HG02678 (cell line): ENCODE results near the gene SMTNL2.
"Not testable (repeated sequence)": the region's sequence is repeated elsewhere in the genome, so short reads cannot be mapped to it uniquely, and the experiment has no call there.

Source experiments
- ATAC-seq: cut with Tn5 transposase; IDR thresholded peaks from one replicate; pipeline ENCODE4 v1.9.1; 2021; ENCODE audit warnings: mild to moderate bottlenecking, moderate library complexity; ENCODE audit not compliant: unreplicated experiment

SMTNL2 gene

DNA sequence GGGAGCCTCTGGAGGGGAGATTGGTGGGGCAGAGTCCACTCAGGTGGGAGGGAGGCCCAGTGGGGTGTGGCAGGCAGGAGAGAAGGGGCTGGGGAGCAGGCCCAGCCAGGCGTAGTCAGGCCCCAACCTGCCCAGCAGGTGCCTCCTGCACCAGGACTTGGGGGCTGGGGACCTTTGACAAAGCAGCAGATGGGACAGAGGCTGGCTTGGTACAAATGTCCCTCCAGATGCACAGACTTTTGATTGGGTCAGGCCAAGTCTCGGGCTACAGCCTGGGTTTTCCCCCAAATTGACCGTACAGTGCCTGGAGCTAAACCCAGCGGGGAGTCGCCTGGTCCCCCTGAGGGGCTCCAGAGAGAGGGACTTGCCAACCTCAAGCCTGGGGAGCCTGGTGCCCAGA, 24.4 kb upstream of the SMTNL2 start:
- no peak for ATAC-seq

DNA sequence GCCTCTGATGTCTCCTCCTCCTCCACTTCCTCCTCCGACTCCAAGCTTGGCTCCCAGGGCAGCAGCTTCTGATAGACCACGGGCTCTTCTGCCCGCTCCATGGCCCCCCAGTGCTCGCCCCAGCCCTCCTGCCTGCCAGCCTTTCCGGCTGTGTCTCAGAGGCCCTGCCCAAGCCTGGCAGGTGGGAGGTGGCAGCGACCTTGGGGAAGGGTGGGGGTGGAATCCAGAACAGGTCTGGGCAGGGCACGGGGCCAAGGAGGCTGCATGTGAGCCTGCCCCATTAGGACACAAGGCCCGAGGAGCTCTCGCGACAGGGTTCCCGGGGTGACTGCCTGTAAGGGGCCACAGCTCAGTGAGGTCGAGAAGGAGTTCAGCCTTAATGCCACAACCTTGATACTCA, 23.9 kb upstream of the SMTNL2 start, which contains the start of gene GGT6:
Gene GGT6, minus strand, starts transcription at position 157 of the 400 bp plus-strand sequence. Its CDS starts 56 bp downstream, at position 101.
- ATAC-seq = no peak

DNA sequence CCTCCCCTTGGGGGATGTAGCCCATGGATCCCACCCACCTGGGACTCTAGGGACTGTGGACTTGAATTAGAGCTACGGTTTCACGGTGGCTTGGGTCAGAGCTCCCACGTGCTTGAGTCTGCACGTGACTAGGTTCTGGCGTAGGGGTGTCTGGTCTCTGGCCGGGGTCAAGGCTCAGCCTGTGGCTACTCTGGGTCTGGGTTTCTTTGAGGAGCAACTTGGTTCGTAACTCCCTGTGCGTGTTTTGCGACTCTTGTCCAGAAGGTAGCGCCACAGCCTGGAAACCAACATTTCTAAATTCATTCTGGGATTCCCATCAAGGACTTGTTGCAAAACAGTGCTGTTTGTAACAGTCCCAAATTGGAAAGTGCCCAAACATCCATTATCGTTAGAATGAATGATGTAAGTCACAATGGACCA, 23.5 kb upstream of the SMTNL2 start:
- ATAC-seq = no peak

DNA sequence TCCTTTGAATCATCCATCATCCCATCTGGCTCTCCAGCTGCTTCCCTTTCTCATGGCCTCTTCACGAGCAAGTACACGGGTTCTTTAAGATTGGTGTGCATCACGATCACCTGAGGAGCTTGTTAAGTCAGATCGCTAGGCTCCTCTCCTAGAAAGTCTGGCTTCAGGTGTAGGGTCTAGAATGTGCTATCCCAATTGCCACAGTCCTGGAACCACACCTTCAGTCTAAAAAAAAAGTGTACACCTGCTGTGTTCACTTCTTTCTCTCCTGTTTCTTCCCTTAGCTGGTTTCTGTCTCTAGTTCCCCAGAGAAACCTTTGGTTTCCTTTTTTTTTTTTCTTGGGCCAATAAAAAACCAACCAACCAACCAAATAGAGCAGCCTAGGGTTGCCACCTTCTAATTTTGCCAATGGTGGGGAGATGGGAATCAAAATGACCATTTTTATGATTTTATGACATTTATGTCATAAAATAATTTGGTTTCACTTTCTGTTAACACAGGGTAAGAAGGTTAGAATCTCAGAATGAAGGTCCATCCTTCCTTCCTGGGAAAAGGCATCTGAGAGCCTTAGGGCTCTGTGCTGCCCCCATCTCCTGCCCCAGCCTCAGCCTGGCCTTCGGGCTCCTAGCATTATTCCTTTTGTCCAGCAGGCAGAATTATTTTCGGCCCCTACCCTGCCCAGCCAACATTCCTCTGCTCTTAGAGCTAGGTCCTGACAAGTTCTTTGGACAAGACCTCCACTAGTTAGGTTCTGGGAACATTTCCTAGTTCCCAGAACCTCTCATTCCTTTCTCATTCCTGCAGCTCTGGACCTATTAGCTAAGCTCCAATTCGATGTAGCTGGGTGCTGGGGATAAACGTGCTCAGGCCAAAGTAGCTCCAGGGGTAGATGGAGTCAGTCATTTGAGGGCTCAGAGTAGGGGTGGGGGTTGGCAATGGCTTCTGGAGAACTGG, 22.0 kb upstream of the SMTNL2 start:
- no peak for ATAC-seq

DNA sequence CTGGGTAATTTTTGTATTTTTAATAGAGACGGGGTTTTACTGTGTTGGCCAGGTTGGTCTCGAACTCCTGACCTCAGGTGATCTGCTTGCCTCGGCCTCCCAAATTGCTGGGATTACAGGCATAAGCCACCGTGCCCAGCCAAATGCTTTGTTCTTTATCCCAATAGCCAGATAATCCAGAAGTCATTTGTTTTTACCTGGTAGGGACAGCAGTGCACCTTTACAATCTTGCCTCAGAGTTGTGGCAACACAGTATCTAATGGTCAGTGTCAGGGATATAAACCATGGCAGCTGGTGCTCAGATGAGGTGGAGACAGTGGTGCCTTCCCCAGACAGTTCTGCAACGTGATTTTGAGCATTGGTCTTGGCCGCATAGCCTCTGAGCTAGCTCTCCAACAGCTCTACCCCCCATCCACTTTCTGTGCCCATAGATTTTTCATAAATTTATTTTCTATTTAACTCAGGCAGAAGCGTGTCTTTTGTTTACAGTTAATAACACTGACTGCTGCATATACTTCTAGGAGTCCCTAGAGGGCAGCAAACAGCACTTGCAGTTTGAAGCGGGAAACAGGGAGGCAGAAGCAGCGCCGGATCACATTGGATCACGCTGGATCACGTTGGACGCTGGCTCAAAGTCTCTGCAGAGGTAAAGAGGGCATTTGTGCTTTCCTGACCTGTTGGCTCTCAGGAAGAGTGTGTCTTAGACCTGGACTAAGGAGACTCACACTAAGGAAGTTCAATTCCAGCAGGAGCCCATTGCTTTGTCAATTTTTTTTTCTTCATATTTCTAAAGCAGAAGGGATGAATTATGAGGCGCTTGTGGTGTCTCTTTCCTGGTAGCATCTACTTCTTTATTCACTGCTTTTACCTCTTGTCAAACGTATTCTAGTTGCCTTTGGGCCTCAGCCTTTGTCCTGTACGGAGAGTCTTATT, 18.9 kb upstream of the SMTNL2 start:
- no peak for ATAC-seq

DNA sequence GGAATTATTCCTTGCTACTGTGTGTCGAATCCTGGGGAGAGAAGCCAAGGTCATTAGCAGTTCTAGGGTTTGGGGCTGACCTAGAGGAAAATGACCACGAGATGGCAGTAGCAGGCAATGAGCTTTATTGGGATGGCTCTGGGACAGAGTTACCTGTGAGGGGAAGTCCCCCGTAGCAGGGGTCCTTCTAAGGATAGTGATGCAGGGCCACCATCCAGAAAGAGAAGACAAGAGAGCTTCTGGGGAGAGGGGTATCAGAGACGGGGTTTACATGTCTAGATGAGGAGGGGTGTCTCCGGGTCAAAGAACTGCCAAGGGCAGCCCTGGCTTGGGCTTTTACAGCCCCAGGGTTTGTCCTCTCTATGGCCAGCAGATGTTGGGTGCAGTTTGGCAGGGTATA, 17.5 kb upstream of the SMTNL2 start:
- no peak for ATAC-seq

DNA sequence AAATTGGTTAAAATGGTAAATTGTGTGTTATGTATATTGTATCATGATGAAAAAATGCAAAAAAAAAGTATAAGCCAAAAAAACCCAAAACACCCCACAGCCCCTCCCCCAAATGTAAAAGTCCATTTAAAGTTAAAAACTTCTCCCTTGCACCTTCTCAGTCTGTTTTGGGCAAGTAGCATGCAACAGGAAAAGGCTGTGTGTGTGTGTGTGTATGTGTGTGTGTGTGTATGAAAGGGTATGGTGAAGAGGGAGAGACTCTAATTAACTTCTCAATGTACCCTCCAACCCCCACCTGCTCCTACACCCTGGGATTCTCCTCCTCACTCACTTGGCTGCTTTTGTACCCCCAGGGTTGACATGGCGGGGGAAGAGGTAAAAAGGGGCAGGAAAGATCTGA, 14.7 kb upstream of the SMTNL2 start:
- ATAC-seq = no peak

DNA sequence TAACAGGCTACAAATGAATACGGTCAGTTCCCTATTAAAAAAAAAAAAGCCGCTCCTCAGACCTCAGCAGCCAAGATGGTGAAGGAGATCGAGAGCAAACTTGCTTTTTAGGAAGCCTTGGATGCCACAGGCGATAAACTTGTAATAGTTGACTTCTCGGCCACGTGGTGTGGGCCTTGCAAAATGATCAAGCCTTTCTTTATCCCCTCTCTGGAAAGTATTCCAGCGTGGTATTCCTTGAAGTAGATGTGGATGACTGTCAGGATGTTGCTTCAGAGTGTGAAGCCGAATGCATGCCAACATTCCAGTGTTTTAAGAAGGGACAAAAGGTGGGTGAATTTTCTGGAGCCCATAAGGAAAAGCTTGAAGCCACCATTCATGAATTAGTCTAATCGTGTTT, 12.2 kb upstream of the SMTNL2 start:
- ATAC-seq = no peak

DNA sequence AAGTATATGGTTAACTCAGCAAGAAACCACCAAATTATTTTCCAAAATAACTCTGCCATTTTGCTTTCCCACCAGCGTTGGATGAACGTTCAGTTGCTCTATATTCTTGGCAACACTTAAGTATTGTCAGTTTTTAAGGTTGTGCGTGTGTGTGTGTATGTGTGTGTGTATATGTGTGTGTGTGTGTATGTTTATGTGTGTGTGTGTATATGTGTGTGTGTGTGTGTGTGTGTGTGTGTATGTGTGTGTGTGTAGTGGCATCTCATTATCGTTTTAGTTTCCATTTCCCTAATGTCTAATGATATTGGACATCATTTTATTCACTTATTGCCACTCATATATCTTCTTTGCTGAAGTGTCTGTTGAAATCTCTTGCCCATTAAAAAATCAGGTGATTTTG, 11.2 kb upstream of the SMTNL2 start:
- ATAC-seq = no peak

DNA sequence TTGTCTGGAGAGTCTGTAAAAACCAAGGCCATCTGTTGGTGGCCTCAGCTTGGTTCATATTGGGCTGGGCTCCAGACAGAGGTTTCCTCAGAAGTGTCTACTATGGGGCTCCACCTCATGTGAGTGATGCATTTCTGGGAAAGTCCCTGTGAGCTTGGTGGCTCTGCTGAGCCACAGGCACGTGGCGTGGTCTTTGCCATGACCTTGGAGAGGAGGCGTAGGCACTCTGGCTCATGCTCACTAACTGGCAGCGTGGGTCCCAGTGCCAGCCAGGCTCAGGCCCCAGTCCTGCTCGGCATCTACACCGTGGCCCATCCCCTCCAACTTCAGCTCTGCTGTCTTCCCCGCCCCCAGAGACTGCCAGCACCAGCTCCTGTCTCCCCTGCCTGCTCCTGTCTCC, 10.7 kb upstream of the SMTNL2 start:
- no peak for ATAC-seq

DNA sequence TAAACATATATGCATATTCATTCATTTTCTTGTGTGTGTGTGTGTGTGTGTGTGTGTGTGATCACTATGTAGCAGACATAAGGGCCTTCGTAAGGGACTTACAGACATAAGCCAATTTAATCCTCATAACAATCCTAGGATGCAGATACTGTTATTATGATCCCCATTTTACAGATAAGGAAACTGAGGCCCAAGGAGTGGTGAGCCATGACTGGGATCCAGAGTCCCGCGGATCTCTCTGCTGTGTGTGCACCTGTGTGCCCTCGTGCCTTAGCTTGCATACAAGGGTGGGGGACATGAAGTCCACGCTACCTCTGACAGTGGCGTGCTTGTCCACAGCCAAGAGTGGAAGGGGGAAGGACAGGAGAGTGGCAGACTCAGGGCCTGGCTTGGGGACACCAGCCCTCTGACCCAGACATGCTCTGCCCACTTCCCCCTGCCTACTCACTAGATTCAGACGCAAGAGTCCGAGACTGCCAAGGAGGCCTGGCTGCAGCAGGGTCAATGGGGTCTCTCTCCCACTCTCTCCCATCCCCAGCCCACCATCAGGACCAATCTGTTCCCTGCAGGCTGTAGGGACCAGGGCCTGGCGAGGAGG, 9.8 kb upstream of the SMTNL2 start:
- ATAC-seq = no peak

DNA sequence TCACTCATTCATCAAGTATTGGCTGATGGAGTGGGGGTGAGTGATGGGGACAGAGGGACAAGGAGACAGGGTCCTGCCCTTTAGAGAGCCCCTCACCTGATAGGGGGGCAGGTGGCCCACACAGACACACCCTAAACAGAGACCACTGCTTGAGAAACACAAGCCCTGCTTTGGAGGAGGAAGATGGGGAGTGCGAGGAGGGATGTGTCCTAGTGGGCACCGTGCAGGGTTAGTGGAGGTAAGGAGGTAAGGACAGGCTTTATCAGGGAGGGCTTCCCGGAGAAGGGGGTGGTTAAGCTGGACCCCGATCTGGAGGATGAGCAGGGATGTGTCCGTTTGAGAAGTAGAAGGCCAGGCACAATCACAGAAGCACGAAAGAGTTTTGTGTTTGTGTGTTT, 8.2 kb upstream of the SMTNL2 start:
- ATAC-seq = no peak

DNA sequence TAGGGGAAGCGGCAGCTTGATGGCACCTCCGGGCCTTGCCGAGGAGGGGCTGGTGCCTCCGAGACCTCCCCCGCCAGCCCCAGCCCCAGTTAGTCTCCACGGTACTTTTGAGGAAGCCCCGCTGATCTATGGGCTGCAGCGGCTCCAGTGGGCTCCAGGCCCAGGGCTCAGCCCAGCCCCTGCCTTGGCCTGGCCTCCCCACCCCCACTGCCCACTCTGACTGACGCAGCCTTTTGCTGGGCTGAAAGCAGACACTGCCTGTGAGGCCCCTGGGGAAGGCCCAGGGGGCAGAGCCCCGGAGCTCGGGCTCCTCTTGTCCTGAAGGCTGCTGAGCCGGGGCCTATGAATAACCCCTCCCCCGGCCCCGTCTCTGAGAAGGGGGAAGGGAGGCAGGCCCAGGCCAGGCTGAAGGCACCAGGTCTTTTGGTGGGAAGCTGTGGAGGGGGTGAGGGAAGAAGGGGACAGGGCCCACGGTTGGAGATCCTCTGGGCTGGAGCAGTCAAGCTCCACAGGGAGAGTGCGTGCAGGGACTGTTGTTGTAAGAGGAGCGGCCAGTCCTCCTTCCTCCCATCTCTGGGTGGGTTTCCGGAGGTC, 7.5 kb upstream of the SMTNL2 start:
- ATAC-seq = no peak

DNA sequence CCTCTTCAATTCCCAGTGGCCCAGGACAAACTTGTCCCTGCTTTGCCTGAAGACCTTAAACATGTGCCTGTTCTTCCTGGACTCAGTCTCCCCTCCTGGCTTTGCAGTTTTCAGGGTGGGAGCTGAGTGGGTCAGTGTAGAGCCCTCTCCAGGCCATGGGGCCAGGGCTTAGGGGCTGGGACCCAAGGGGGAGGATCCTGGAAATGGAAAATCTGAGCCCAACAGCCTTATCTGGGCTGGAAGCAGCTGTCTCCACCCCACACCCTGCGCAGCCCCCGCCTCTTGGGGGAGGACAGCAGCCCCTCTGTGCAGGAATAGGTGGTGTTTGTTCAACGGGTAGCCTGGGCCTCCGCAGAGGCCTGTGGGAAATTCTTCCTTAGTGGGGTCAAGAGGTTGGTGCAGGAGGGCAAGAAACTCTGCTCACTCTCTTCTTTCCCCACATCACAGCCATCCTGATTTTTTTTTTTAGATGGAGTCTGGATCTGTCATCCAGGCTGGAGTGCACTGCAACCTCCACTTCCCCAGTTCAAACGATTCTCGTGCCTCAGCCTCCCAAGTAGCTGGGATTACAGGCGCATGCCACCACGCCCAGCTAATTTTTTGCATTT, 6.8 kb upstream of the SMTNL2 start:
- no peak for ATAC-seq

DNA sequence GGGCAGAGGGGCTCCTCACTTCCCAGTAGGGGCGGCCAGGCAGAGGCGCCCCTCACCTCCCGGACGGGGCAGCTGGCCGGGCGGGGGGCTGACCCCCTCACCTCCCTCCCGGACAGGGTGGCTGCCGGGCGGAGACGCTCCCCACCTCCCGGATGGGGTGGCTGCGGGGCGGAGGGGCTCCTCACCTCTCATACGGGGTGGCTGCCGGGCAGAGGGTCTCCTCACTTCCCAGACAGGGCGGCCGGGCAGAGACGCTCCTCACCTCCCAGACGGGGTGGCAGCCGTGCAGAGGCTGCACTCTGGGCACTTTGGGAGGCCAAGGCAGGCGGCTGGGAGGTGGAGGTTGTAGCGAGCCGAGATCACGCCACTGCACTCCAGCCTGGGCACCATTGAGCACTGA, 6.0 kb upstream of the SMTNL2 start:
- not testable (repeated sequence) for ATAC-seq

DNA sequence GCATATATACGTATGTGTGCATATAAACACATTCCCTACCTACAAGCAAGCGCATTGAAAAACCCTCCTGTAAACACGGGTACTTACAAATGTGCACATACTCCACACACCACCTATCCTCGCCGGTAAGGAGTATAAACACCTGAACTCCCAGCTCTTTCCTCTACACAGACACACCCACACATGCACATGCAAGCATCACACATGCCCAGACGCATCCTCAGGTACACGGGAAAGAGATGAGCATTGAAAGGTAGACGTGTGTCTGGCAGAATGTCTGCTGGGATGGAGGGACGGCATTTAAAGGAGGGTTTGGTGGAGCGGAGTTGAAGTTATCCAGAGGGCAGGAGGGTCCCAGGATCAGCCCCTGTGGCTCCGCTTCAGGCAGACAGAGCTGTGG, 4.7 kb upstream of the SMTNL2 start:
- no peak for ATAC-seq

DNA sequence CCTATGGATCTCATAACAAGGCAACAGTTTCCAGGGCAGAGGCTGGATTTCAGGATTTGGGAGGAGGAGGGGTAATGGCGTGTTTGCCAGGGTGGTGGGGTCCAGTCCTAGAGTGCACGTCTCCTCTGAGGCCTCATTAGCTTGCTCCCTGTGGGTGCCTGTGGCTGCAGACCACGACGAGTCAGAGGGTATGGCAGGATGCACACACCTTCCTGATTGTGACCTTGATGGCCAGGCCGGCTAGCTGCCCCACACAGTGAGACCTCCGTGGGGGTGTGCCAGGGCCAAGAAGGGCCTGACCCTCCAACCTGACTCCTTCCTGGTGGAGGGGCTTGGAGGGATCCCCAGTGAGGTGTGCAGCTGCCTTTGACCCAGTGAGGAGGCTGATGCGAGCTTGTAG, 4.0 kb upstream of the SMTNL2 start:
- ATAC-seq = no peak

DNA sequence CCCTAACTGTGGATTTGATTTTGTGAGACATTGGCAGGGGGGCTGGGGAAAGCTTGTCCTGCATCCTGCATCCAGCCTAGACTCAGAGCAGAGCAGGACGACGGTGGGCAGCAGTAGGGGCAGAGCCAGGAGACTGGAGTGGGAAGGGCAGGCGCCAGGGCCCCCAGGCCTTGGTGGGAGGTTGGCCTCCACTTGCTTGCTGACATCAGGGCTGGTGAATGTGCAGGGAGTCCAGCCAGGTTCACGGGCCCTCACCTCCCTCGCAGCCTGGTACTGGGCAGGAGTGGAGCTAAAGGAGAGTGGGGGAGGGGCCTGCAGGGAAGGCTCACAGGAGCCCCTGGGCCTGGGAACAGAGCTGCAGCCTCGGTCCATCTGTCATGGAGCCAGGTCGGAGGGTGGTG, 2.2 kb upstream of the SMTNL2 start:
- no peak for ATAC-seq

DNA sequence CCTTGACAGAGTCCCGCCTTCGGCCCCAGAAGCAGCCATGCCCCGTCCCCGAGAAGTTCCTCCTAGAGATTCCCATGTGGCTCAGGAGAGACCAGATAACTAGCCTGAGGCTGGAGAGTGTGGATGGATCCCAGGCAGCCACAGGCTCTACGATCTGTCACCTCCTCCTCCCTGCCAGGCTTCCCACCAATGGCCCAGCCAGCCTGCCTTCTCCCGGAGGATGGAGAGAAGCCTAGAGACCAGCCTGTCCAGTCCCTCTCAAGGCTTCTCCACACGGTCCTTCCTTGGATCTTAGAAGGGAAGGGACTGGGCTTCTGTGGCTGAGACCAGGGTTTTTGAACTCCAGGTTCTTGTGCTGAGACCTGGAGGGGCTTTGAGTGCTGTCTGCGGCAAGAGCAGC, 1.6 kb upstream of the SMTNL2 start:
- no peak for ATAC-seq

DNA sequence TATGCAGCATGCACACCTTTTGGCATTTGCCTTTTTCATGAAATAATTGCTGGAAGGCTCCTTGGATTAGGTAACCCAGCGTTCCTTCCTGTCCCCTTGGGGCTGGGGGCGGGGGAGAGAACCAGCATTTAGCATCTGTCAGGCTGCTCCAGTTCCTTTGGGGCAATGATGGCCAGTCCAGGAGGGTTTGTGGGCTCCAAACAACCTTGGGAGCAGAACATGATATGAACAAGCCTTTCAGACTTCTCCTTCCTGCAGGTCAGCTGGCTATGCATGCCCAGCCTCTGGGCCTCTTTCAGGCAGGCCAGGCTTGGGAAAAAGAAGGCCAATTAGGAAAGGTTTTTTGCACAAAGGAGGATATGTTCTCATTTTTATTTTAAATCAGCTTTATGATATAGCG, 1.1 kb upstream of the SMTNL2 start:
- ATAC-seq = no peak

DNA sequence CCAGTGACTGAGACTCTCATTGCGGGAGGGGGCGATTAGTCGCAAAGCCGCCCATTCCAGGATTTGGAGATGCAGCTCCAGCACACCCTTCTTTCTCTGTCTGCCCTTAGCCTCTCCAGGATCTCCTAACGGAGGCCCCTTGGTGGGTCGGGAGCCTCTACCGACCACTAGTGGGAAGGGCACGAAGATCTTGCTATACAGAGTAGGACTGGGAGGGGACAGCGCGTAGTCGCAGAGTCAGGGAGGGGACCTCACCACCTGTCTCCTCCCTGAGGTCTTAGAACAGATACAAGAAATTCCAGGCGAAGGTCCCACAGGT, 588 bp upstream of the SMTNL2 start:
- ATAC-seq = no peak
